NCI-H460 (cell line): ENCODE results near the gene RRAS2. TPM values are rescaled to one million over a fixed set of nuclear protein-coding genes. Genes with fewer than 3 reads are reported as not detected.
A peak's percentile ranks its signal among the peaks of the same experiment; 100 is the strongest.
"Not testable (repeated sequence)": the region's sequence is repeated elsewhere in the genome, so short reads cannot be mapped to it uniquely, and the experiment has no call there.

ENCODE experiments used
- DNase-seq: peaks from one replicate; pipeline ENCODE4 v3.0.0-alpha.2; 2016; ENCODE audit warnings: low read depth; ENCODE audit errors: extremely low read depth
- polyA plus RNA-seq: library from polyadenylated mRNA; depleted of rRNA; stranded (reverse); fragments of >200 nt; gene quantifications from 2 replicates; pipeline ENCODE4 v1.2.3, GENCODE V29; 2014; cell fraction: nucleus; rRNA removed
- total RNA-seq: library from RNA; depleted of rRNA; stranded (reverse); fragments of >200 nt; shearing (Covaris generic); gene quantifications from 2 replicates; pipeline ENCODE4 v1.2.3, GENCODE V29; 2014; rRNA removed

The RRAS2 gene
- 42.1 and 54.3 TPM in 2 replicates for total RNA-seq
- polyA plus RNA-seq: 26.9 and 28.9 TPM in 2 replicates

GRCh38 chr11:14358729-14359439 is at the start of gene RRAS2:
TSS of gene RRAS2 (minus strand) at chr11:14359183. CDS start at chr11:14358870, 313 bp downstream.
- DNase-seq: peak; percentile 60

GRCh38 chr11:14408612-14409011 is 49.6 kb upstream of the RRAS2 start:
- DNase-seq: no peak

- DNase-seq: not testable (repeated sequence)
Observed at GRCh38 chr11:14406116-14406515, 47.1 kb upstream of the RRAS2 start.

- DNase-seq: not testable (repeated sequence)
Observed at GRCh38 chr11:14403528-14403927, 44.5 kb upstream of the RRAS2 start.

- DNase-seq: no peak
Observed at GRCh38 chr11:14399087-14399486, 40.1 kb upstream of the RRAS2 start.

GRCh38 chr11:14396273-14396672 is 37.3 kb upstream of the RRAS2 start:
- DNase-seq: no peak

GRCh38 chr11:14393889-14394288 is 34.9 kb upstream of the RRAS2 start:
- no peak for DNase-seq

- no peak for DNase-seq
Observed at GRCh38 chr11:14393129-14393528, 34.1 kb upstream of the RRAS2 start.

GRCh38 chr11:14390669-14391068 is 31.7 kb upstream of the RRAS2 start:
- DNase-seq: no peak

- DNase-seq: no peak
Observed at GRCh38 chr11:14388352-14388751, 29.4 kb upstream of the RRAS2 start.

- DNase-seq: no peak
Observed at GRCh38 chr11:14386895-14387480, 28.0 kb upstream of the RRAS2 start.

- no peak for DNase-seq
Observed at GRCh38 chr11:14386081-14386480, 27.1 kb upstream of the RRAS2 start.

- no peak for DNase-seq
Observed at GRCh38 chr11:14384338-14384737, 25.4 kb upstream of the RRAS2 start.

GRCh38 chr11:14381968-14382367 is 23.0 kb upstream of the RRAS2 start:
- no peak for DNase-seq

GRCh38 chr11:14380947-14381561 is 22.1 kb upstream of the RRAS2 start:
- peak; percentile 41 for DNase-seq

- DNase-seq: no peak
Observed at GRCh38 chr11:14380125-14380936, 21.3 kb upstream of the RRAS2 start.

- no peak for DNase-seq
Observed at GRCh38 chr11:14378171-14378570, 19.2 kb upstream of the RRAS2 start.

- DNase-seq: no peak
Observed at GRCh38 chr11:14376920-14377319, 17.9 kb upstream of the RRAS2 start.

GRCh38 chr11:14374922-14375830 is 16.2 kb upstream of the RRAS2 start:
- no peak for DNase-seq
